Esophagus squamous epithelium (tissue), 4 donors: ENCODE results near the gene TAGLN.

Experiments used
- CTCF ChIP-seq, 6 experiments: fragments of 450-650 bp in 4 of 6; fragments of 200-600 bp in 2 of 6; sonication (generic) in 2 of 6; IDR thresholded peaks; one replicate each; pipeline ENCODE4 v1.5.1; 2016 to 2019; ENCODE audit warnings: antibody characterized with exemption in 6 of 6, mild to moderate bottlenecking in 4 of 6, moderate library complexity in 4 of 6
- POLR2A ChIP-seq, 4 donors: fragments of 450-650 bp; IDR thresholded peaks; one replicate each; pipeline ENCODE4 v1.6.1; 2017; ENCODE audit warnings: antibody characterized with exemption in 4 of 4, mild to moderate bottlenecking in 4 of 4, moderate library complexity in 3 of 4

- TF ChIP-seq CTCF (IDR thresholded peaks at IDR 0.05) (no peak), POLR2A (IDR thresholded peaks at IDR 0.05) (no peak)
Observed at GRCh38 chr11:117195761-117196160, 3.4 kb upstream of the TAGLN start.
